K562 (cell line): ENCODE data around the gene SRC. TPM values are rescaled to one million over a fixed set of nuclear protein-coding genes. Genes with fewer than 3 reads are reported as not detected.

ENCODE experiments used
- EGR1 ChIP-seq: fragments of 450-650 bp; conservative IDR thresholded peaks from 2 replicates; pipeline ENCODE4 v1.6.1; 2017; ENCODE audit warnings: mild to moderate bottlenecking
- ELF1 ChIP-seq: fragments of 200-800 bp; sonication (Bioruptor generic); IDR thresholded peaks from 2 replicates; pipeline ENCODE4 v1.6.1; 2016; ENCODE audit warnings: missing genetic modification characterization, missing compliant biosample characterization
- ERF ChIP-seq: fragments of 450-650 bp; formaldehyde crosslinking; IDR thresholded peaks from 2 replicates; pipeline ENCODE4 v1.4.0; 2020; ENCODE audit warnings: mild to moderate bottlenecking, mixed read lengths
- ILF3 ChIP-seq: fragments of 450-650 bp; IDR thresholded peaks from 2 replicates; pipeline ENCODE4 v1.6.1; 2018; ENCODE audit warnings: antibody characterized with exemption, mild to moderate bottlenecking, moderate library complexity, borderline replicate concordance
- KAT7 ChIP-seq: sonication (generic); formaldehyde crosslinking; IDR thresholded peaks from 2 replicates; pipeline ENCODE4 v1.8.0; 2022; ENCODE audit warnings: missing genetic modification reagents, mild to moderate bottlenecking, borderline replicate concordance
- NR2C2 ChIP-seq, 2 experiments: fragments of 200-800 bp in 1 of 2; sonication (Bioruptor generic) in 1 of 2; sonication (generic) in 1 of 2; formaldehyde crosslinking in 1 of 2; IDR thresholded peaks; 2 replicates each; pipeline versions ENCODE4 v1.6.1 to v1.8.0; 2016 to 2022; ENCODE audit warnings: mild to moderate bottlenecking in 1 of 2, missing compliant biosample characterization in 1 of 2, missing genetic modification characterization in 1 of 2, missing genetic modification reagents in 1 of 2
- RBM25 ChIP-seq: fragments of 200-400 bp; formaldehyde crosslinking; IDR thresholded peaks from 2 replicates; pipeline ENCODE4 v1.6.1; 2018; ENCODE audit warnings: low read length, low read depth, moderate library complexity; ENCODE audit not compliant: severe bottlenecking
- RFX5 ChIP-seq: IDR thresholded peaks from 2 replicates; pipeline ENCODE4 v1.6.1; 2011; ENCODE audit warnings: low read depth, mild to moderate bottlenecking, improper control_type of control experiment, low read length
- TCF7L2 ChIP-seq: fragments of 150-350 bp; IDR thresholded peaks from 2 replicates; pipeline ENCODE4 v1.6.1; 2016; ENCODE audit warnings: low read depth, mild to moderate bottlenecking, low read length, moderate library complexity
- ZNF274 ChIP-seq: IDR thresholded peaks from 2 replicates; pipeline ENCODE4 v1.6.1; 2011; ENCODE audit warnings: low read depth, mild to moderate bottlenecking, low read length, moderate library complexity, borderline replicate concordance
- ZNF551 ChIP-seq: fragments of 250-450 bp; sonication (Bioruptor Pico); IDR thresholded peaks from 2 replicates; pipeline ENCODE4 v1.5.0; 2021; ENCODE audit warnings: mild to moderate bottlenecking, moderate library complexity
- ZNF696 ChIP-seq: fragments of 250-450 bp; sonication (Bioruptor Pico); conservative IDR thresholded peaks from 2 replicates; pipeline ENCODE4 v1.4.0; 2020; ENCODE audit warnings: mild to moderate bottlenecking, moderate library complexity
- polyA plus RNA-seq, 8 experiments: library from polyadenylated mRNA; depleted of rRNA in 4 of 8; stranded (reverse) in 5 of 8; unstranded in 3 of 8; fragments of >200 nt; fragmentation: Nextera tagmentation in 2 of 8; fragmentation: Illumina TruSeq in 1 of 8; extraction: Ambion mirVana in 2 of 8; extraction: Trizol in 1 of 8; gene quantifications; 2 replicates each; pipeline versions ENCODE4 v1.2.1 to v1.2.3, GENCODE V29; 2011 to 2014; ENCODE audit warnings: inconsistent platforms in 1 of 8, missing spikeins in 1 of 8
- total RNA-seq, 7 experiments: library from RNA; depleted of rRNA in 6 of 7; stranded (reverse); fragments of >200 nt in 6 of 7; fragmentation: Illumina TruSeq in 2 of 7; extraction: Trizol in 2 of 7; gene quantifications; 2 replicates each; pipeline versions ENCODE4 v1.2.1 to v1.2.3, GENCODE V29; 2011 to 2021; ENCODE audit warnings: low replicate concordance in 1 of 7
- TF ChIP-seq, protein P1 (sequence below): fragments of 450-650 bp; IDR thresholded peaks from 2 replicates; pipeline ENCODE4 v1.6.1; 2017; ENCODE audit warnings: antibody characterized with exemption

SRC gene
- total and polyA plus RNA-seq, 9 of the 15 experiments (the other 6 are each of a cell fraction or from before 2014, with no cell fraction given), result 0.06 to 8.5 (median 3.1) TPM

DNA sequence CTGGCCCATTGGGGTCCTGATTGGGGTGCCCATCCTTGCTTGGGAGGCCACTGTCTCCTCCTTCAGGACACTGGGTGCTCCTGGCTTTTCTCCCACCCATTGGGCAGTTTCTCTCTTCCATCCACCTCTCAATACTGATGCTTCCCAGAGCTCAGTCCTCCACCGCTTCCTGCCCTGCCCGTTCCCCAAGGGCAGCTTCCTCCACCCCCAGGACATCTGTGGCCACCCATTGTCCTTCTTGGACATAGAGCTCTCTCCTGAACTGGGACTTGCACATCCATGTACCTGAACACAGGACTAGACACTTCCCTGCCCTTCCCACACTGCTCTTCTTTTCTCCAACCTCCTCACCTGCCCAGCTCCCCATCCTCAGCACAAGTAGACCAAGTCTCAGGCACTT, 105.7 kb downstream of the SRC start (continued):
- TF ChIP-seq NR2C2 (CRISPR knock-in tag; IDR thresholded peaks at IDR 0.05), result no peak
- TF ChIP-seq NR2C2 (tag; IDR thresholded peaks at IDR 0.05), result no peak
- TF ChIP-seq, protein P1, sequence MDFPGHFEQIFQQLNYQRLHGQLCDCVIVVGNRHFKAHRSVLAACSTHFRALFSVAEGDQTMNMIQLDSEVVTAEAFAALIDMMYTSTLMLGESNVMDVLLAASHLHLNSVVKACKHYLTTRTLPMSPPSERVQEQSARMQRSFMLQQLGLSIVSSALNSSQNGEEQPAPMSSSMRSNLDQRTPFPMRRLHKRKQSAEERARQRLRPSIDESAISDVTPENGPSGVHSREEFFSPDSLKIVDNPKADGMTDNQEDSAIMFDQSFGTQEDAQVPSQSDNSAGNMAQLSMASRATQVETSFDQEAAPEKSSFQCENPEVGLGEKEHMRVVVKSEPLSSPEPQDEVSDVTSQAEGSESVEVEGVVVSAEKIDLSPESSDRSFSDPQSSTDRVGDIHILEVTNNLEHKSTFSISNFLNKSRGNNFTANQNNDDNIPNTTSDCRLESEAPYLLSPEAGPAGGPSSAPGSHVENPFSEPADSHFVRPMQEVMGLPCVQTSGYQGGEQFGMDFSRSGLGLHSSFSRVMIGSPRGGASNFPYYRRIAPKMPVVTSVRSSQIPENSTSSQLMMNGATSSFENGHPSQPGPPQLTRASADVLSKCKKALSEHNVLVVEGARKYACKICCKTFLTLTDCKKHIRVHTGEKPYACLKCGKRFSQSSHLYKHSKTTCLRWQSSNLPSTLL, result no peak
- TF ChIP-seq ERF, result no peak
- TF ChIP-seq ZNF274, result no peak
- TF ChIP-seq EGR1, result no peak
- no peak for TF ChIP-seq RFX5
- TF ChIP-seq ILF3, result no peak
- no peak for TF ChIP-seq RBM25
- no peak for TF ChIP-seq ELF1
- TF ChIP-seq TCF7L2, result no peak
- no peak for TF ChIP-seq ZNF551
- TF ChIP-seq ZNF696 (CRISPR knock-in tag), result no peak
- no peak for TF ChIP-seq KAT7 (CRISPR knock-in tag)
- TF ChIP-seq, all 486 proteins: peak for 0
